HG03039 (cell line): ENCODE data around the gene OR6V1.

Experiments
- ATAC-seq: cut with Tn5 transposase; IDR thresholded peaks from one replicate; pipeline ENCODE4 v1.9.1; 2021; ENCODE audit warnings: mild to moderate bottlenecking, moderate library complexity; ENCODE audit not compliant: unreplicated experiment

OR6V1 gene, protein sequence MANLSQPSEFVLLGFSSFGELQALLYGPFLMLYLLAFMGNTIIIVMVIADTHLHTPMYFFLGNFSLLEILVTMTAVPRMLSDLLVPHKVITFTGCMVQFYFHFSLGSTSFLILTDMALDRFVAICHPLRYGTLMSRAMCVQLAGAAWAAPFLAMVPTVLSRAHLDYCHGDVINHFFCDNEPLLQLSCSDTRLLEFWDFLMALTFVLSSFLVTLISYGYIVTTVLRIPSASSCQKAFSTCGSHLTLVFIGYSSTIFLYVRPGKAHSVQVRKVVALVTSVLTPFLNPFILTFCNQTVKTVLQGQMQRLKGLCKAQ

DNA sequence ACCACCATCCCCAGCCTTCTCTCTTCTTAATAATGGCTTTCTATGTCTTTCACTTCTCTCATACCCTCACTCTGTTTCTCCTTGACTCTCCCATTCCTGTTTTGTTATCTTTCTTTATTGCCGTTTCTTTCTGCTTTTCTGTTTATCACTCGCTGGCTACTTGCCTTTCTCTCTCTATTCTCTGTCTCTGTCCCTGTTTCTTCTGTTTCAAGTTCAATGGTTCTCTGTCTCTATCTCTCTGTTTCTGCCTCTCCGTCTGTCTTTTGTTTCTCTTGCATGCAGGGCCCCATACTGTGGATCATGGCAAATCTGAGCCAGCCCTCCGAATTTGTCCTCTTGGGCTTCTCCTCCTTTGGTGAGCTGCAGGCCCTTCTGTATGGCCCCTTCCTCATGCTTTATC is at the start of gene OR6V1:
OR6V1 (plus strand) TSS at position 301 of the 400 bp plus-strand sequence; CDS start at position 301, 0 bp downstream.
- no peak for ATAC-seq

DNA sequence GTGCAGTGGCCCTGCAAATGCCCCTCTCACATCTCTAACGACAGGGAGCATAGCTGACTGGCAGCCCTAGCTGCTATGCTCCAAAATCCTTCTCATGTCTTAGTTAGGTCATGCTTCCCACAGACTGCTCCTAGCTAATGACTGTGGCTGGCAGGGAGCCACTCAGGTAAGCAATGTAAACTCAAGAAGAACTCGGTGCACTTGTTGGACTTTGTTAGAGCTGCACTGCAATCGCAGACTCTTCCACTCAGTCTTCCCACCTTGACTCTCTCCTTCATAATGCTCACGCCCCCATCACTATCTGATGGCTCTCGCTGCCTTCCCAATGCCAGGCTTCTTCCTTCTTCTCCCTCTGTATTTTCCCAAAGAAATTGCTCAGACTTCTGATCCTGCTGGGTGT is 49.2 kb upstream of the OR6V1 start:
- no peak for ATAC-seq

DNA sequence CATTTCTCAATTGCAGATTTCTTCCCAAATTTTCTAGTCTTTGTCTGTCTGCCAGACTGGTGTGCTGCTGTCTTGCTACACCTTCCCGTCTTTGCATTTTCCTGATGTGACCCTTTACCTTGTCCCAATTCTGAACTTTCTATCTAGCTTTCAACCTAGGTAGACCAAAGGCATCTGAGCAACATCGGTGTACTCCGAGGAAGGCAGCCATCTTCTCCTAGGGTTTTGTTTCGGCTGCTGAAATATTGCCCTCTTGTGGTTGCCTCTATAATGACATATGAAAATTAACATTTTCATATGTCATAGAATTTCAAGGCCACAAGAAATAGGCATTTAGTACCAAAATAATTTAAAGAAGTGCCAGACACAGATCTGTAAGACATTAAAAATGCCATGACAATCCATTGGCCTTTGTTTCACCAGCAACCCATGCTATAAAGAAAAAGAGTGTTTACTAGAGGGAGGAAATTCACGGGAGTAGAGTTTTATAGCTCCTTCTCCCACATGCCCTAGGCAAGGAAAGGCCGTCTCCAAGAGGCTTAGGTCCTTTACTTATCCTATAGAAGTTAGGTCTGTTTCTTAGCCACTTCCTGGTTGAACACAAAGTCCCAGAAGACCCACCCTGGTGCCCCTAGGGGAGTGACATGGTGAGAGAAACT is 48.6 kb upstream of the OR6V1 start:
- no peak for ATAC-seq

DNA sequence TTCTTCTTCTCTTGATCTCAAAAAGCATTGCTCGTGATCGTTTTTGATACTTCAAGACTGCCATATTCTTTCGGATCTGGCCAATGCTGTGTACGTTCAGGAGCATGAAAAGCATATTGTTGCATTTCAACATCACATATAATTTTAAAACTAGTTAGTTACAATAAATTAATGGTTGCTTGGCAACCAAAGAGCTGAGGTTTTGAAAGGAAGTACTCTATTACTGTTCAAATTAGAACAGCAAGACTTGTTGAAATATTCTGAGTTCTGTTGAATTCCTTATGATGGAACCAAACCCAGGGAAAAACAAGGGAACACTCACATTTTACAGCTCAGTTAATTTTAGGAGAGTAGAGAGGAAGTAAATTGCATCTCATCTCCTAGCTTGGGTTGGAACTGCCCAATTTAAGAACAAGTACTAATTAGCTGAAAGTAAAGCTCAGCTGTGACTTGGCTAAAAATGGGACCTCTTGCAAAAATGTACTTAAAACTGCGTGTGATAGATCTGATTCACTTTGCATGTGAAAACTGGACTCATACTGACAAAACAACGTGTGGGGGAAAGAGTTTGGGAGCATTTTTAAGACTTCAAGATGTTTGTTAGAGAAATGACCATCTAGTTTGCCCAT is 46.4 kb upstream of the OR6V1 start:
- ATAC-seq = no peak

DNA sequence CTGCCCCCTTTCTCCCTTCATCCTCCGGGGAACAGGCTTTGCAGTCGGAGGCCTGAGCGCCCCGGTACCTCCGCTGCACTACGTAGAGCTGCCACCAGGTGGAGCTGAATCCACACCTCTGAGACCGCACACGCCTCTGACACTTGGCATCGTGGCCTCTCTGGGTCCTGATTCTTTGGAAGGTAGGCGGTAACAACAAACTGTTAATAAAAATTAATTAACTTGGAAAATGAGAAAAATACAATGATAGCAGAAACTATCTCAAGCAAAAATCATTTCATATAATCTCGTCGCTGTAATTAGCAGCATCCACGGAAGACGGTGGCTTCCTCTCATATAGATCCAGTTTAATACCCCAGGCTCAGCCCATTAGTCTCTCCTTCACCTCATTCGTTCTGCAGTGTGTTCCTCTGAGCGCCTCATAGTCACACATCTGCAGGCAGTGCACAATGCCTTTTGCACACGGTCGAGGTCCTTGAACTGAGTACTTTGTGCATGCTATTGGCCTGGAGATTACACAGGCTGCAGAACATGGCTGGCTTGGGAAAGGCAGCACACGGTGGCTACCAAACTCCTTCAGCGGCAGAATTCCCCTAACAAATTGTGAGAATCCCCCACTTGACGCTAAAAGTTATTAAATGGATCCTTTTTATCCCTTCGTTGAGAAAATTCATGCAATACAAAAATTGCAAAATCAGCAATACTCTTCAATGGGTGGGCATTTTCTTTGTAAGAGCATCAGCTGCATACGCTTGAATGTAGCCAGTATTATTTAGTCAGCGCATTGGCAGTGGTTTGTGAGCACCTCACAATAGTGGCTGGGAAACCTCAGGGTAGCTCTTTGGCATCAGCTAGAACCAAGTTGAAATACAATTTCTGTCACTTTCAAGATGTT is 43.9 kb upstream of the OR6V1 start:
- ATAC-seq = peak; percentile 82

DNA sequence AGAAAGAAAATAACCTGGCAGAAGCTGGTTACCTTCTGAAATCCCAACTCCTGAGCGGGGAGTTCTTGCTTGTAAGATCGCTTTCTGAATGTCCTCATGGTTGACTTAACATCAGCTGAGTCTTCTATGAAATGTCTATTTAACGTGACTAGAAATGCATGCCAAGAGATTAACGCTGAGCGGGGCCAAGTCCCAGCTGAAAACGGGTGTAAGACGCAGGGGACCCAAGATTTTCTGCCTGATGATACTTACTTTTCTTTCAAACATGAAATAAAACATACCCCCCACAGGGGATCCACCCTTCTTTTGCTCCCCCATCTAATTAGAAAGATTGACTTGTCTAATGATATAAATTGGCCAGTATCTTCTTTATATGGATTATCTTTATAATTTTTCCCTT is 40.1 kb upstream of the OR6V1 start:
- no peak for ATAC-seq

DNA sequence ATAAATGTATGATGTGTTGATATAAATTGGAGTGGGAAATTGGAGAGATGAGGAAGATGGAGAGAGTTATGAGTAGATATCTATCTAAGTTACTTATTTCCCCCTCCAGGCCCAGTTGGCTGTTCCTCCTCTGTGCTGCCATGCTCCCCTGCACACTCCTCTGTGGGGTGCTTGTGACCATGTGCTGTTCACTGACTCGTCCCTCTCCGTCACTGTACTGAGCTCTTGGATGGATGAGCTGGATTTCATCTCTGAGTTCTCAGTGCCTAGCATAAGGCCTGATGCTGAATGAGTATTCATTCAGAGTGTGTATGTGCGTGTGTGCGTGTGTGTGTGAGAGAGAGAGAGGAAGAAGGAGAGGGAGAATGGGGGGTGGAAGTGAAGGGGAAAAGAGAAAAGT is 39.7 kb upstream of the OR6V1 start:
- ATAC-seq = no peak

DNA sequence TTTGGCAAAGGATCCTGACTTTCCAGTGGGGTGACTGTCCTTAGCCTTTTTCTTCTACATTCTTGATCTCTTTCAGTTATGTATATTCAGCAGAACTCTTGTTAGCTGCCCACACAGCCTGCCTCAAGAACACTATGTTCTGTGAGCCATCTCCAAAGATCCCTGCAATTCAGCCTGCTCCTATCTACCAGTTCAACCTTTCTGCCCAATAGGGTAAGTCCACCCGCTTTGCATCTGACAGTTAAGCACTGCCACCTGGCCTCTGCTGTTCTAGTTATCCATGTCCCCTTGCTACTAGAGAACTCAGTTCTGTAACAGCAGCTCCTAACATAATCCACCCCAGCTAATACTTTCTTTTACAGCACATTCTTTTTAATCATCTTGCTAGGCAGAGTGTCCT is 38.7 kb upstream of the OR6V1 start:
- ATAC-seq = no peak

DNA sequence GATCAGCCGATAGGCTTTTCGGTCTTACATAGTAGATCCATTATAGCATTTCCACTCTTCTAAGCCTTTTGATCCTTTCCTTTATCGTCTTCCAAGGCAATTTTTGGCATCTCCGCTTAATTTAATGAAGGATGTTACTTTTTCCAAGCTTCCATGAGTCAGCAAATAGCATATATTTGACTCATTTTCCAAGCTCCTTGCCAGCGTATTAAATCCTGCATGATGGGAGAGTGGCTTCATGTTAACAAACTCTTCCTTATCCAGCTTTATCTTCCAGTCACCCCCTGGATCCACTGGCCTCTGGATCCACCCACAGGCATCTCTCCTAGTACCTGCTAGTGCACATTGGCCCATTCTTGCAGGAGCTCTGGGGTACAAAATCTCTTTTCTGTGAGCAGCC is 38.2 kb upstream of the OR6V1 start:
- ATAC-seq = no peak

DNA sequence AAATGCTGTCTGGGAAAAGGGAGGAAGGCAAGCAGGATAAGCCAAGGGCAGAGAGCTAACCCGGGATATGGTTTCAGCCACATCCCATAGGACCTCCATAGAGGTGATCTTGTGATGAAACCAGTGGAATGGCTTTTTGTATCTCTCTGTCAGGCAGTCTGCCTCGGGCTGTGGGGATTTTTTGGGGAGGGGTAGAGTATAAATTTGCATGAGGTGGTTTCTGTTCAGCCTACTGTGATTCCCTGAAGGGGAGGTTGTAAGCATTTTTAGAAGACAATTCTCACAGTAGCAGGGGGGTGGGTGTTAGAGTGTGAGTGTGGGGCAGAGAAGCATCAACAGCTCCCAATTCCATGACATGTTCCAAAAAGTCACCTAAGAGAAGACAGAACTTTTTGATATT is 37.1 kb upstream of the OR6V1 start:
- peak; percentile 91 for ATAC-seq

DNA sequence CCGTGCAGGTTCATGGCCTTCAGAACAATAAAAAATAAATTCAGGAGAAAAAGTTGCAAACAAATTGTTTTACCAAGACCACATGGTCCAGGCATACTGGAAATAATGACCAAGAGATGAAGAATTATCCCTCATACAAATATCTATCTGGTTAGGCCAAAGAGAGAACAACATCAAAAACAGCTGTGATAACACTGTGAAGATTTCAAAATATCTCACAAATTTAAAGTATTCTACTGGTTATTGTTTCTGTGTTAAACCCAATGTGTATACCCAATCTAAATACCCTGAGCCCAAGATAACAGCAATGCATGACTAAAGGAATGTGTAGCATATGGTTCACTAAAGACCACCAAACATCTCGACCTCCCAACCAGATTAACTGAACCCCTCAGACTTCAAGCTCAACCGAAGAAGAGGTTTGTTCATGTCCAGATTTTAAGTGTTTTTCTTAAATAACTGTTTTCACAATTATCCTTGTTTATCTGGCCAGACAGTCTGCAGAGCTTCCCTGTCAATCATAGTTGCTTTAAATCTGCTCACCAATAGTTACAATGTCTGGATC is 36.1 kb upstream of the OR6V1 start:
- no peak for ATAC-seq

DNA sequence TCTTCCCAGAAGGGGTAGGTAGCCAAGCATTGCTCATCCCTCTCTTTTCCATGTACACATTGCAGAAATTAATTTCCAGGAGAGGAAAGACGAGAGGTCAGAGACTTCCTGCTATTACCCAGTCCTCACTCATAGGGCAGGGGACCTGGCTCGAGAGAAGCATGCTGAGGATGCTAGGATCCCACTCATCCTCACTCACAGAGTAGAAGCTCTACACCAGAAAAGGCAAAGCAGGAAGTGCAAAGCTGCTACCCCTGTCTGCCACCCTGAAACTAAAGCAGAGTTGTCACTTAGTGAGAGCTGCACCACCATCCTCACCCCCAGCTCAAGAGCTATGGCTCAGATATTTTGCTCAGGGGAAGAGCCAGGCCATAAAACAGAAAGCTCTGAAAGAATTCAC is 35.1 kb upstream of the OR6V1 start:
- ATAC-seq = no peak

DNA sequence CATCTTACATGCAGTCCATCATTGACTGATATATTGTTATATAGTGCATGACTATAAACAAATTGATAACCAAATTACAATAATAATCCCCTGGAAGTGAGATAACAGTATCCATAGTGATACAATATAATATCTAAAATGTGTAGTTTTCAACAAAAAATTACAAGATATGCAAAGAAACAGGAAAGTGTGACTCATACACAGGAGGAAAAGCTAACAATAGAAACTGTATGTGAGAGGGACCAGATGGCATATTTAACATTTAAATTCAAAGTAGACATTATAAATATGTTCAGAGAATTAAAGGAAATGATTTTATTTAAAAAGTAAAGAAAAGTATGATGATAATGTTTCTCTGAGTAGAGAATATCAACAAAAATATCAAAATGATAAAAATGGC is 33.2 kb upstream of the OR6V1 start:
- no peak for ATAC-seq

DNA sequence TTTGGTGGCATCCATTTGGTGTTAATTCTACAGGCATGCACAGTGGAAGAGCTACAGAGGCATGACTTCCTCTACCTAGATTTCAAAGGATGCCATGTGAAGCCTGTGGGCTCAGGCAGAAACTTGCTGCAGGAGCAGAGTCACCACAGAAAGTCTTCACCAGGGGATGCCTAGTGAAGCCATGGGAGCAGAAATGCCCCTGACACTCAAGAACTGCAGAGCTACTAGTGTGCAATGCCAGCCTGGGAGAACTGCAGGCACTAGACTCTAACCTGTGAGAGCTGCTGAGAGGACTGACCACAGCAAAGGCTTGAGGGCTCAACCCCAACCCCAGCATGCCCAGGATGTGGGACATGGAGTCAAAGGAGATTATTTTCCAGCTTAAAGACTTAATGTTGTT is 29.1 kb upstream of the OR6V1 start:
- ATAC-seq = no peak

DNA sequence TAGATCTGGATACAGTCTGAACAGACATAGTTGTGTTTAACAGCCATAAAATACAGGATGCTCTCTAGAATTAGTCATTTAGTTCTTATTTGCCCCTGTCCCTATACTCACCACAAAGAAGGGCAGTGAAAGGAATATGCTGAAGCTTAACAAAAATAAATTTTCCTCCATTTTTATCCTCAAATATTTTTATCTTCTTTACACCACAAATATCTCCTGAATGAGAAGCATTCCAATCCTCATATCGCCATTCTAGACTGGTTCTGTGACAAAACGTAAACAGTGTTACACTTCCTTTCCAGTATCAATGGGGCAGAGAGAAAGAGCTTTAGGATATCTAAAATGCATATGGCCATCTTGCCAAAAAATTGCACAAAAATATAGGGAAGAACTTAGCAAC is 26.8 kb upstream of the OR6V1 start:
- no peak for ATAC-seq

DNA sequence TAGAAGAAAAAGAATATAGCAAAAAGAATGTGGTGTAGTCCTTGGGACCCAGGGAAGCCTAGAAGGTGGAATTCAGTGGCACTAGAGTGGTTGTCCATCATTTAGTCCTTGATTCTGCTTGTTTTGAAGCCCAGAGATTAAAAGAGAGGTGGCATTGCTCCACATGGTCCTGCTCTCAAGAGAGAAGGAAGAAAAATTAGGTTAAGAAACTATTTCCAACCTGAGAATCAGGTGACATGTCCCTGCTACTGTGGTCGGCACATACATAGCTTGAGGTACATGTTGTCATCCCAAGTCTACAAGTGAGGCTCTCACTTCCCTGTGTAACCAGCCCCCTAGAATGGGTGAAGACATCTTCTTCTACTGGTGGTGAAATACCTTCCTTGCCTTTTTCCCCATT is 25.1 kb upstream of the OR6V1 start, which contains the start of gene OR9A2:
OR9A2 (minus strand) TSS at position 101 of the 400 bp plus-strand sequence; CDS start at position 101, 0 bp downstream.
- no peak for ATAC-seq

DNA sequence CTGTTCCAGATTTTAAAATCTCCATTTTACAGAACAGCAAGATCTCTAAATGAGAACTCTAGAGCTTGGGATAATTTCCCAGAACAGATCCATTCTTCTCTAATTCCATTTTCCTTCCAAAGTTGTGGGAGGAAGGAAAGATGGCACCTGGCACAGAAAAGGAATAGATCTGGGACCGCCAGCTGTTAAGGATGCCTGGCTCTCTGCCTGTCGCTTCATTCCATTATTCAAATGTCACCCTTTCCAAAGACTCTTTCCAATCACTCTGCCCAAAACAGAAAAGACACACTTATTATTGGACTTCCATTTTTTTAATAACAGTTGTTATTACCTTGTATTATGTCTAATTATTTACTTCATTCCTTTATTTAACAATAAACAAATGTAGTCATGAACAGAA is 24.5 kb upstream of the OR6V1 start:
- ATAC-seq = no peak

DNA sequence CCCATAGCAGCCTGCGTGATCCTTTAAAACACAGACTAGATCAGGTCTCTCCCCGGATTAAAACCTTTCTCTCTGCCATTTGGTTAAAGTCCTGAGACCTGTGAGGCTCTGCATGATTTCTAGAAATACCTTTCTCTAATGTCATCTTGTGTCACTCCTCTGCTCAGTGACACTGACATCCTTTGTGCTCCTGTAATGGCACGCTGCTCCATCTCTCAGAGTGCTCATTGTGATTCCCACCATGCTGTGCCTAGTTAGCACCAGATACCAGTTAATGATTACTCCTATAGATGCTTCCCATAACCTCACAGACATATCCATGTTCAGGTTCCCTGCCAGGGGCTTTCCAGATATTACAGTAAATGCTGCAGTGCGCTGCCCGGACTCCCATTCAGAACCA is 13.5 kb upstream of the OR6V1 start:
- no peak for ATAC-seq

DNA sequence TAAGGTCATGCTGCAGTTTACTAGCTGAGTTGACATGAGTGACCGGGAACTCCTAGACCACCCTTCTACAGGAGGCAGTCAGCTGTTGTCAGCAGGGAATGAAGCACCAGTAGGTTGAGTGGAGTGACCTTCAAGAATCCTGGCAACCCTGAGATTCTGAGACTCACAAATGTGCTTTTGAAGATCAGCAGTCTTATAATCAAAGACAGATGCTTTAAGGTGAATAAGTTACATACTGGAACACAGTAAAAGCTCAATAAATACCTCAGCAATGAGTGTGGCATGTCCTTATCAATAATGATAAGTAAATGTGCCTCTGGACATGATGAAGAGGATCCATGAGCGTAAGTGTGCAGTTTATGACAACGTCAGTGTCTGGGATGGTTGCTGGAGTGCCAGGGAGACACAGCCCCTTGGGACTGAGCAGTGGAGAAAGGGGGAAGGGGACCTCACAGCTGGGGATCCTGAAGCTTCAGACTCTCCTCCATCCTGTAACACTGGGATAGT is 11.9 kb upstream of the OR6V1 start:
- ATAC-seq = no peak

DNA sequence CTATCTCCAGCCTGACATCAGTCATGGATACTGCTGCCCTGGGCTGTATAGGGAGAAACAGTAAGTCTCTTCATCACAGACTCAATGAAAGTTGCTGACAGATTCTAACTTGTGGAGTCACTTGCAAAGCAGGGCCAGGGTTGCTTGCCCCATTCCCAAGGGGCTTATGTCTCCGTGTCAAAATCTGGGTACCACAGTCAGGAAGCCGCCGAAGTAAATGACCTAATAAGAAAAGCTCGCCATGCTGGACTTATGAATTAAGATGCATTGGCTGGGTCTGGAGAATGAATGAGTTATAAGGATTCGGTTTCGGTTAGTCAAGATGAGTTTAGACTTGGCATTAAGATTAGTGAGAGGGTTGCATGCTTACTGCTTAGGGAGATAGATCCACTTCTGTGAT is 10.8 kb upstream of the OR6V1 start:
- no peak for ATAC-seq
